Jurkat, Clone E6-1 (cell line): ENCODE results near the gene SHROOM4.

ENCODE experiments used
- DNase-seq: peaks from one replicate; pipeline ENCODE4 v3.0.0-alpha.2; 2011; ENCODE audit warnings: low read depth, low spot score
- H3K4me3 ChIP-seq: 2 replicates; pipeline ENCODE4 v1.5.1; 2011; ENCODE audit warnings: mild to moderate bottlenecking, low read length, control low read depth, moderate library complexity

The SHROOM4 gene

GRCh38 chrX:50719614-50720013 is 94.4 kb downstream of the SHROOM4 start:
- no peak for DNase-seq
- no peak overlapping the region for H3K4me3 ChIP-seq

DNA sequence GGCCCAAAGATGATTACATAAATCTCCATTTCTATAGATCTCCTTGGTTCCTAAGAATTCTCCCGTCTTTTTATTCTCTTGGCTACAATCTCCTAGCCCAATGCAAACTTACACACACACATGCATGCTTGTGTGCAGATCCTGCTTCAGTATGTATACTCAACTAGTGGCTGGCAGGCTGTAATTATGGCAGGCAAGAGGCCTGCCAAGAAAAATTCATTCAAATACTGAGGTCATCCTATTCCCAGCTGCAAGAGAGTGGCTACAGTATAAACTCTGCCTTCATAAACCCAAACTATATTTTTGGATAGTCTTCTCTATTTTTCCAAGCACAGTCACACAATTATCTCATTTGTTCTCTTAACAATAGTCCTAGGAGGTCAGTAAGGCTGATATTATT is 95.2 kb downstream of the SHROOM4 start:
- no peak overlapping the region for H3K4me3 ChIP-seq
- no peak for DNase-seq

DNA sequence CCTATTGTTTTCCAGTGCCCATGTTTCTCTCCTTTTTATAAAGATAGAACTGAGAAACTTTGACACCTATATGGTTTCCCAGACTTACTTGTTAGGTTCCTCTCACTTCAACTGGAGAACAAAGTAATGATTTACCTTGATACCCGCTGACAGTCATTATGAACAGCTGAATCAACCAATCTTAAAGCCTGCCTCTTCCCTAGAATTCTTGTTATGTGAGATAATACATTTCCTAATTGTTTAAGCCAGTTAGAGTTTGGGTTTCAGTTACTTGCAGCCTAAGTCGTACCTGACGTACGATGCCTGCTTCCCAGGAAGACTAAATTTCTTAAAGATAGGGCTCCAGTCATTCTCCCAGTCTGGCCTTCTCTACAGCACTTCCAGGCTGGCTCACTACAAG is 97.3 kb downstream of the SHROOM4 start:
- DNase-seq: no peak
- no peak overlapping the region for H3K4me3 ChIP-seq

GRCh38 chrX:50712777-50713176 is 101.2 kb downstream of the SHROOM4 start:
- no peak for DNase-seq
- H3K4me3 ChIP-seq: no peak overlapping the region

GRCh38 chrX:50711907-50712306 is 102.1 kb downstream of the SHROOM4 start:
- no peak overlapping the region for H3K4me3 ChIP-seq
- no peak for DNase-seq

GRCh38 chrX:50707955-50708699 is 105.9 kb downstream of the SHROOM4 start:
- no peak overlapping the region for H3K4me3 ChIP-seq
- no peak for DNase-seq

DNA sequence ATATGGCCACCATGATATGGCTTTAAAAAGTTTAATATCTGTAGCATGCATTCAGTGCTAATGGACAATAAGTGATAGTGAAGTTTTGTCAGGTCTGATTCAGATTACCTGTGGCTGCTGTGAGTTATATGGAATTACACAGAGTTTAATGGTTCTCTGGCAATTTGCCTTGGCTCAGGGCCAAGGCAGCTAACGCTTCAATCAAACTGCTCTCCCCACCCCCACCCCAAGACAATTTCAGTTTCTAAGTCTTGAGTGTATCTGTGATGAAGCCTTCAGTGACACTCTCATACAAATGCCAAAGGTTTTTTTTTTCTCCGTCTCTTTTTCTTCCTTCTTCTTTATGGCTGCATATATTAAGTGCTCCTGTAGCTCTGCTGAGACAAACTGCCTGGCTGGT is 106.6 kb downstream of the SHROOM4 start:
- H3K4me3 ChIP-seq: no peak overlapping the region
- DNase-seq: no peak

- no peak overlapping the region for H3K4me3 ChIP-seq
- DNase-seq: no peak
Measured at GRCh38 chrX:50705042-50705441, 109.0 kb downstream of the SHROOM4 start.

DNA sequence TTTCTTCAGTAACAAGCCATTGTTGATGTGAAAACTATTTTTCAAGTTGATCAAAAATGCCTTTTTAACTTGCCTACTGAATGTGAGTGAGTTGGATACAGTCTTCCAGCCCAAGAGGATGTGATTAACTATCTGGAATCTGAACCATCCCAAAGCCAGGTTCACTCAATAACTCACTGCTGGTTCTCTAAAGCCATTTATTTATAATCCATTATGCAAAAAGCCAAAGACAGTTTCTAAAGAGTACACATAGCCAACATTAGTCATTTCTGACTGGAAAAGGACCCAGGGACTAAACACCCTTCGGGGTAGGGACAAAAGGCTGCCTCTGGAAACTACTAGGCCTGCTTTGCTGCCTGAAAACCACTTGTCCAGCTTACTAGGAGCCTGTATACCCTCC is 109.6 kb downstream of the SHROOM4 start:
- no peak overlapping the region for H3K4me3 ChIP-seq
- no peak for DNase-seq

DNA sequence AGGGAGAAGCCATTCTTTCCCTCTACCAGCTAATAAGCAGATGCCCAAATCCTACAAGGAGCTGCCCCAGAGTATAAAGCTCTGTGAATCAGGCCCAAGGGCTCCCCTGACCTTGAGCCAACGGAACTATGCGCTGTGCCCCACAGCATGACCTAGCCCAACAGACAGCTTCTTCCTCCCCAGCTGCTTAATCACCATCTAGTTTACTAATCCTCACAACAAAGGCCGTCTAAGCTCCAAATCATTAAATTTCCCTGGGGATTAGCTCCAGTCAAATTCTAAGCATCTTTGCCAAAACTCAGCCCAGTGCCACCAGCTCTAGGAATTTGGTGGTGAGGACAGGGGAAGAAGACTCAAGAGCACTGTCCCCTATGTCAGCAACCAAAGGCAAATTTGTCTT is 113.1 kb downstream of the SHROOM4 start:
- no peak for DNase-seq
- no peak overlapping the region for H3K4me3 ChIP-seq

GRCh38 chrX:50698944-50699343 is 115.0 kb downstream of the SHROOM4 start:
- no peak for DNase-seq
- no peak overlapping the region for H3K4me3 ChIP-seq

DNA sequence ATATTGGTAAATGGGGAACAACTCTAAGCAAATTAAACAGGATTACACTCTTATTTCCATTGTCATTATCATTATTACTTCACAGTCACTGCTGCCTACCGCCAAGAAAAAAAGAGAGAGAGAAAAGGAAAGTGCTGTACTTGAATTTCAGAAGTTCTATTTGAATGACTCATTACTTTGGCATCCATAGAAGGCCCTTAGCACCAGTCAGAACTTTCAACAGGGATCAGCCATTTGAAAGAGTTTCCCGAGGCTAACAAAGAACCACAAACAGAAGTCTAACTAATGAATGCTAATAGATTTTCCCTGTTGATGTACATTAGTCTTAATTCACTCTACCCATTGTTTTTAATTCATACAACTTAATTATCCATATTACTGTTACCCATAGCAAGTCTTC is 116.3 kb downstream of the SHROOM4 start:
- no peak for DNase-seq
- H3K4me3 ChIP-seq: no peak overlapping the region

DNA sequence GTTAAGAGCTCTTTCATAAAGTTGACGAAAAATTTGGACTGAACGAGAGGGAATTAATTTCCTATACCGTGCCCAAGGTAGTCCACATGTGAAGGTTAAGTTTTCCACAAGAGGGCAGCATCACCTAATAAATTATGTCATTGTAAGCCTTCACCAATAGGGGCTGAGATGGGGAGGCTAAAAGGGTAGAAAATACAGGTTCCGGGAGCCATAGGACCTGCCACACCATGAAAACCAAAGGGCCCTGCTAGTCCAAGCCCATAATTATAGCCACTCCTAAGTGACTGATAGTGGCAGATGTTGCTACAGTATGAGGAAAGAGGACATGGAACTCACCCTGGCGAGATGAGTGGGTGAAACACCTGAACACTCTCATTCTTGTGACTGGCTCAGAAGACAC is 122.2 kb downstream of the SHROOM4 start:
- DNase-seq: peak; percentile 35
- H3K4me3 ChIP-seq: no peak overlapping the region

DNA sequence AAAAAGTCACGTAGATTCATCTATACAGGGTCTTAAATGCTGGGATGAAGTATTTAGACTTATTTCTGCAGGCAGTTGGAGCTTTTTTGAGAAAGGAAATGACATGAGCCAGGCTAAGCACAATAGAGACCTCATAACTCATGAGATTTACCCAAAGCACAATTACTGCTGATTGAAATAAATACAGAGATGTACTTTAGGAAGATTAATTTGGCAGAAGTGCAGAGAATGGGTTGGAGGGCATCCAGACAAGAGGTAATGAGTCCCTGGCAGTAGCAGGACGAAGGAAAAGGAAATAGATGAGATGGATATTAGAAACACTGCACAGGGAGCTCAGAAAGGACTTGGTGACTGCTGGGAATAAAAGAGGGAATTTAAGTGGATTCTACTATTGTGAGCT is 129.1 kb downstream of the SHROOM4 start:
- H3K4me3 ChIP-seq: no peak overlapping the region
- no peak for DNase-seq

DNA sequence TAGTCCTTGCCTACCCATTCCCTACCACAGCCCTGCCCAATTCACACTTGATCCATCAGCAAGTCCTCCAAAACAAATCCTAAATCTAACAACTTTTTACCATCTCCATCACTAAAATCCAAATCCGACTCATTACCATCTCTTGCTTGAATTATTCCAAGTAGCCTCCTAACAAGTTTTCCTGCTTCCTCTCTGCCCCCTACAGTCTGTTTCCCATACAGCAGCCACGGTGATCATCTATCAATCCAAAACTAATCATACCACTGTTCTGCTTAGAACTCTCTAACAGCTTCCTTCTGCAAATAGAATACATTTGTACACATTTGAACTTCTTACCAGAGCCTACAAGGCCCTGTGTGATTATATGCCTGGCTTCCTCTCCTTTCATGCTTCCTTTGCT is 133.0 kb downstream of the SHROOM4 start:
- H3K4me3 ChIP-seq: no peak overlapping the region
- no peak for DNase-seq

- DNase-seq: no peak
Measured at GRCh38 chrX:50677789-50678188, 136.2 kb downstream of the SHROOM4 start.

DNA sequence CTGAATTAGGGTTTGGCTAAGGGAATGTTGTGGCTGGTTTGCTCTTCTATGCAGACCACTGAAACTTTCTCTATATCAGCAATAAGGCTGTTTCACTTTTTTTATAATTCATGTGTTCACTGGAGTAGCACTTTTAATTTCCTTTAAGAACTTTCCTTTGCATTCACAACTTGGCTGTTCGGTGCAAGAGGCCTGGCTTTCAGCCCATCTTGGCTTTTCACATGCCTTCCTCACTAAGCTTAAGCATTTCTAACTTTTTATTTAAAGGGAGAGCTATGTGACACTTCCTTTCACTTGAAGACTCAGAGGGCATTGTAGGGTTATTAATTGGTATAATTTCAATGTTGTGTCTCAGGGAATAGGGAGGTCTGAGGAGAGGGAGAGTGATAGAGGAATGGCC is 142.3 kb downstream of the SHROOM4 start:
- DNase-seq: no peak

More at GRCh38 chrX:50677789-50678188, 136.2 kb downstream of the SHROOM4 start:
- H3K4me3 ChIP-seq: no peak overlapping the region

GRCh38 chrX:50668860-50669259 is 145.1 kb downstream of the SHROOM4 start:
- H3K4me3 ChIP-seq: no peak overlapping the region
- no peak for DNase-seq

More for the DNA sequence above, 142.3 kb downstream of the SHROOM4 start:
- no peak overlapping the region for H3K4me3 ChIP-seq

DNA sequence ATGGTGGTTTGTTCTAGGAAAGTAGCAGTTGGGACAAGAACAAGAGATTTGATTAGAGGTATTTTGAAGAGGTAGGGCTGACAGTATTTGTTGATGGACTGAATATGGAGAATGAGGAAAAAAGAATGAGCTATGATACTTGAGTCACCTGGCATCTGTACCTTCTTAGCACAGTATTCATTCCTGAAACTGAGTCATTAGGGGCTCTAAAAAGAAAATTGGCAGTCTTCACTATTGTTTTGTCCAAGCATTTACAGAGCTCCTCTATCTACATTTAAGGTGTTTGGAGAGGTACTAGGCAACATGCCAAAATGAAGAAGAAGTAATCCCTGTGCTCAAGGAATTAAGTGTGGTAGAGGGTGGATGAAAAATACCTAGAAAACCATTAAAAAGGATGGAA is 165.8 kb downstream of the SHROOM4 start:
- H3K4me3 ChIP-seq: no peak overlapping the region
- DNase-seq: no peak

DNA sequence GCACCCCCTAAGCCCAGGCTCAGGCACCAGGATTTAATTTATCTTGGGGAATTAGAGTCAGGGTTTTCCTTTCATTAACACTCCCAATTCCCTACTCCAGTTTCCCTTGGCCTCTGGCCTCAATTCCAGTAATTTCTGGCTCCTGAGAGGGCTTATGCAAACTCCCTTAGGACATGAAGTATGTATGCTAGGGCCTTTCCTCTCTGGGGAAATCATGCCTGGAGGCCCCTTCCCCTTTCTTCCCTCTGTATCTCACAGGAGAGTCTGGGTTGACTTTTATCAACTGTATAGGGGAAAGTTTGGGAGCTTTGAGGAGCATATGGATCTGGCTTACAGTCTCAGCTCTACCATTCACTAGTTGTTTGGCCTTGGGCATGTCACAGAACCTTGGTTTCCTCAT is 169.5 kb downstream of the SHROOM4 start:
- no peak overlapping the region for H3K4me3 ChIP-seq
- no peak for DNase-seq

- no peak for DNase-seq
- H3K4me3 ChIP-seq: no peak overlapping the region
Measured at GRCh38 chrX:50643525-50644137, 170.4 kb downstream of the SHROOM4 start.
